Measurements from ENCODE around the gene TEKTIP1.

DNA sequence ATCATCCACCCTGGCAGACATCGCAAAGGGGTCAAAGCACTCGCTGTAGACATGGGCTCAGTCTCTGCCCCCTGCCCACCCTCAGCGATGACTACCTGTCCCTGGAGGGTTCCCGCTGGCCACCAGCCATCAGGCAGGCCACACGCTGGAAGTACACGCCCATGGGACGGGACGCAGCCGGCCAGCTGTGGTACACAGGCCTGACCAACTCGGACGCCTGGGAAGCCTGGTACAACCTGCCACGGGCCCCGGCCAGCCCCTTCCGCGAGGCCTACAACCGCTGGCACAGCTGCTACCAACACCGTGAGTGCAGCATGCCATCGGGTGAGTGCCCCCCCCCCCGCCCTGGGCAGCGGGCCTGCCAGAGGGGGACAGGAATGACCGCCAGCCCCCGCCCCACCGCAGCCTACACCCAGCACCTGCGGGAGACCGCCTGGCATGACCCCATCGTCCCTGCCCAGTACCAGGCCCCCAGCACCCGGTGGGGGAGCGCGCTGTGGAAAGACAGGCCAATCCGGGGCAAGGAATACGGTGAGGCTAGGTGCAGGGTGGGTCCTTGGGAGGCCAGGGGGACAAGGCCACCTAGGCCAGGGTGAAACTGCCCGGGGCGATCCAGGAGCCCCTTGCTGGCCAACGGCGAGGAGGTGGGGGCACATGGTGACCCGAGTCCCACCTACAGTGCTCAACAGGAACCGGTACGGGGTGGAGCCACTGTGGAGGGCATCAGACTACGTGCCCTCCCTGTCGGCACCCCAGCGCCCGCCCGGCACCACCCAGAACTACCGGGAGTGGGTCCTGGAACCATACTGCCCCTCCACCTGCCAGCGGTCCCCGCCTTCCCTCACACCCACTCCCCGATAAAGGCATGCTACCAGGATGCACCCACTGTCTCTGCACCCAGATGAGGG is 4.4 kb downstream of the TEKTIP1 start:
- TF ChIP-seq MXI1 (conservative IDR thresholded peaks at IDR 0.05; ENCODE audit: poor library complexity, severe bottlenecking), result no peak
- TF ChIP-seq, protein P1, sequence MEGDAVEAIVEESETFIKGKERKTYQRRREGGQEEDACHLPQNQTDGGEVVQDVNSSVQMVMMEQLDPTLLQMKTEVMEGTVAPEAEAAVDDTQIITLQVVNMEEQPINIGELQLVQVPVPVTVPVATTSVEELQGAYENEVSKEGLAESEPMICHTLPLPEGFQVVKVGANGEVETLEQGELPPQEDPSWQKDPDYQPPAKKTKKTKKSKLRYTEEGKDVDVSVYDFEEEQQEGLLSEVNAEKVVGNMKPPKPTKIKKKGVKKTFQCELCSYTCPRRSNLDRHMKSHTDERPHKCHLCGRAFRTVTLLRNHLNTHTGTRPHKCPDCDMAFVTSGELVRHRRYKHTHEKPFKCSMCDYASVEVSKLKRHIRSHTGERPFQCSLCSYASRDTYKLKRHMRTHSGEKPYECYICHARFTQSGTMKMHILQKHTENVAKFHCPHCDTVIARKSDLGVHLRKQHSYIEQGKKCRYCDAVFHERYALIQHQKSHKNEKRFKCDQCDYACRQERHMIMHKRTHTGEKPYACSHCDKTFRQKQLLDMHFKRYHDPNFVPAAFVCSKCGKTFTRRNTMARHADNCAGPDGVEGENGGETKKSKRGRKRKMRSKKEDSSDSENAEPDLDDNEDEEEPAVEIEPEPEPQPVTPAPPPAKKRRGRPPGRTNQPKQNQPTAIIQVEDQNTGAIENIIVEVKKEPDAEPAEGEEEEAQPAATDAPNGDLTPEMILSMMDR (IDR thresholded peaks at IDR 0.05; ENCODE audit: poor library complexity, severe bottlenecking), result no peak
- TF ChIP-seq EZH2 (IDR thresholded peaks at IDR 0.05; ENCODE audit: borderline replicate concordance, insufficient read depth, low read length, poor library complexity, severe bottlenecking), result no peak
- no peak for TF ChIP-seq EP300 (conservative IDR thresholded peaks at IDR 0.05; ENCODE audit: poor library complexity, severe bottlenecking)
- TF ChIP-seq SMC3 (conservative IDR thresholded peaks at IDR 0.05; ENCODE audit: poor library complexity), result no peak
- TF ChIP-seq, protein P2, sequence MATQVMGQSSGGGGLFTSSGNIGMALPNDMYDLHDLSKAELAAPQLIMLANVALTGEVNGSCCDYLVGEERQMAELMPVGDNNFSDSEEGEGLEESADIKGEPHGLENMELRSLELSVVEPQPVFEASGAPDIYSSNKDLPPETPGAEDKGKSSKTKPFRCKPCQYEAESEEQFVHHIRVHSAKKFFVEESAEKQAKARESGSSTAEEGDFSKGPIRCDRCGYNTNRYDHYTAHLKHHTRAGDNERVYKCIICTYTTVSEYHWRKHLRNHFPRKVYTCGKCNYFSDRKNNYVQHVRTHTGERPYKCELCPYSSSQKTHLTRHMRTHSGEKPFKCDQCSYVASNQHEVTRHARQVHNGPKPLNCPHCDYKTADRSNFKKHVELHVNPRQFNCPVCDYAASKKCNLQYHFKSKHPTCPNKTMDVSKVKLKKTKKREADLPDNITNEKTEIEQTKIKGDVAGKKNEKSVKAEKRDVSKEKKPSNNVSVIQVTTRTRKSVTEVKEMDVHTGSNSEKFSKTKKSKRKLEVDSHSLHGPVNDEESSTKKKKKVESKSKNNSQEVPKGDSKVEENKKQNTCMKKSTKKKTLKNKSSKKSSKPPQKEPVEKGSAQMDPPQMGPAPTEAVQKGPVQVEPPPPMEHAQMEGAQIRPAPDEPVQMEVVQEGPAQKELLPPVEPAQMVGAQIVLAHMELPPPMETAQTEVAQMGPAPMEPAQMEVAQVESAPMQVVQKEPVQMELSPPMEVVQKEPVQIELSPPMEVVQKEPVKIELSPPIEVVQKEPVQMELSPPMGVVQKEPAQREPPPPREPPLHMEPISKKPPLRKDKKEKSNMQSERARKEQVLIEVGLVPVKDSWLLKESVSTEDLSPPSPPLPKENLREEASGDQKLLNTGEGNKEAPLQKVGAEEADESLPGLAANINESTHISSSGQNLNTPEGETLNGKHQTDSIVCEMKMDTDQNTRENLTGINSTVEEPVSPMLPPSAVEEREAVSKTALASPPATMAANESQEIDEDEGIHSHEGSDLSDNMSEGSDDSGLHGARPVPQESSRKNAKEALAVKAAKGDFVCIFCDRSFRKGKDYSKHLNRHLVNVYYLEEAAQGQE (IDR thresholded peaks at IDR 0.05; ENCODE audit: borderline replicate concordance), result no peak

Measured in neural cell (in vitro differentiated cells).